ENCODE measurements around the gene ZNF217. TPM values are rescaled to one million over a fixed set of nuclear protein-coding genes. Genes with fewer than 3 reads are reported as not detected.

The ZNF217 gene
- total and polyA plus RNA-seq, 10 of the 15 experiments (the other 5 are each of a cell fraction or from before 2014, with no cell fraction given) = 8.5 to 76.6 (median 40.6) TPM

DNA sequence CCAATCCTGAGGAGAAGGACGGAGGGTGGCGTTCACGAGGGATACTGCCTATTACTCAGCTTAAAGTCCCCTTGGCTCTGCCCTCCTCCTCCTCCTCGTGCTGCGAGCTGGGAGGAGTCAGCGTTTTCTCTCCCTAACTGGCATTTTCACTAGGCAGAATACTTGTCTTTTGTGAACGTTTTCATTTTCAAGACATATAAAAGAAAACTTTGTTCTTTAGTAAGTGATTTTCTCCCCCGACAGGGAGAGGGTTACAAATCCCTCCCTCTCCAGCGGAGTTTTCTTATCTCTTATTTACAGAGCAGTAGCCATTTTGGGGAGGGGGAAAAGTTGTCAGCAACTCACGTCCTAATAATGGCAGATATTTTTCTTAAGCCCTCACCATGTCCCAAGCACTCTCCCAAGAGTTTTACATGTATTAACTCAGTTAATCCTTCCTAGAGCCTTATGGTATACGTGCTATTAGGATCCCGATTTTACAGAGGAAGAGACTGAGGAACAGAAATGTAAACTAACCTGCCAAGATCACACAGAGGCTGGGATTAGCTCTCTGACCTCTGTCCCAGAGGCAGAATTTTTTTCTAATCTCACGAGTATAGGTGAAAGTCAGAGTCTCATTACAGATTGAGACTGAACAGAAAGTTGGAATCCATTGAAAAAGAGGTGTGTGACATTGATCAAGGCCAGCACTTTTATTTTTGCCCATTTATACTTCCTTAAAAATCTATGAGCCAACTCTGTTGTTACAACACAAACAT lies 30.0 kb upstream of the ZNF217 start:
- Histone ChIP-seq H3K27ac (ENCODE audit: control insufficient read depth, insufficient read depth) (peak overlapping the region; percentile 99), H4K20me1 (ENCODE audit: control insufficient read depth, insufficient read depth) (no peaks in the 10 kb centered on the region), H3K9ac (ENCODE audit: control insufficient read depth, insufficient read depth, low read length) (peak overlapping the region; percentile 88), H3K4me2 (ENCODE audit: control insufficient read depth, insufficient read depth) (peak overlapping the region; percentile 96), H3K79me2 (ENCODE audit: control insufficient read depth, insufficient read depth, low read length) (peaks cover 2% of the 10 kb centered on the region), H3K36me3 (ENCODE audit: control insufficient read depth in 2 of 2, insufficient read depth in 2 of 2, low read length in 1 of 2) (no peaks in the 10 kb centered on the region), H3K9me3 (replicated peaks; ENCODE audit: control insufficient read depth, insufficient read depth, low read length) (no peaks in the 10 kb centered on the region), H2AFZ (ENCODE audit: control insufficient read depth, low read depth, low read length) (peak overlapping the region; percentile 88), H3K4me3 (peak overlapping the region; percentile 54), H3K4me1 (ENCODE audit: control insufficient read depth, insufficient read depth, low read length) (peaks cover 38% of the 10 kb centered on the region), H3K27me3 (replicated peaks in 1 of 2; ENCODE audit: control insufficient read depth in 2 of 2, insufficient read depth in 2 of 2, low read length in 1 of 2) (no peaks in the 10 kb centered on the region)
- peak; percentile 81 for ATAC-seq
- intact Hi-C loops (cut with micrococcal nuclease; ENCODE audit: unreplicated experiment) = loop anchor here (2.0 to 5.0 kb wide), 2 partner anchors 33 to 36 kb away; no protein-coding TSS in a partner anchor
- POLR2A ChIA-PET = interaction anchor here (0.7 to 8.2 kb wide), 14 partner anchors 11 to 291 kb away, joined by 3 to 84 read pairs (median 9); partner anchors contain the start of gene ZNF217
- RAD21 ChIA-PET (ENCODE audit: unreplicated experiment) = interaction anchor here (0.6 to 6.2 kb wide), 30 partner anchors 9 to 309 kb away, joined by 3 to 79 read pairs (median 6); partner anchors contain the start of gene ZNF217
- WGBS (ENCODE audit: insufficient coverage, insufficient replicate concordance, low lambda C conversion rate, missing lambda C conversion rate) = 0% methylated on average over 13 of the region's 13 CpGs
- CTCF ChIA-PET = interaction anchor here (0.8 to 4.4 kb wide), 9 partner anchors 12 to 316 kb away, joined by 3 to 46 read pairs (median 7); no protein-coding TSS in a partner anchor
- SMC1A ChIA-PET (ENCODE audit: uncharacterized antibody, unreplicated experiment) = interaction anchor here (0.7 to 5.9 kb wide), 26 partner anchors 9 to 316 kb away, joined by 3 to 94 read pairs (median 6); no protein-coding TSS in a partner anchor
- BruUV-seq (replicated peaks) = TSS peak; percentile 95
- peak; percentile 7 for FAIRE-seq
- peak; percentile 60 for DNase-seq (ENCODE audit: low read depth, low spot score)
- in situ Hi-C loops (cut with MboI) = no loop called here
- TF ChIP-seq NFYB (IDR thresholded peaks at IDR 0.05; ENCODE audit: insufficient read depth, low read depth, low read length) = no peak
- peak; percentile 84; the same call in 1 of the 2 replicates for TF ChIP-seq PAX8 (IDR thresholded peaks at IDR 0.05)
- TF ChIP-seq SP1 (IDR thresholded peaks at IDR 0.05; ENCODE audit: low read depth, low read length) = no peak
- TF ChIP-seq, protein P1, sequence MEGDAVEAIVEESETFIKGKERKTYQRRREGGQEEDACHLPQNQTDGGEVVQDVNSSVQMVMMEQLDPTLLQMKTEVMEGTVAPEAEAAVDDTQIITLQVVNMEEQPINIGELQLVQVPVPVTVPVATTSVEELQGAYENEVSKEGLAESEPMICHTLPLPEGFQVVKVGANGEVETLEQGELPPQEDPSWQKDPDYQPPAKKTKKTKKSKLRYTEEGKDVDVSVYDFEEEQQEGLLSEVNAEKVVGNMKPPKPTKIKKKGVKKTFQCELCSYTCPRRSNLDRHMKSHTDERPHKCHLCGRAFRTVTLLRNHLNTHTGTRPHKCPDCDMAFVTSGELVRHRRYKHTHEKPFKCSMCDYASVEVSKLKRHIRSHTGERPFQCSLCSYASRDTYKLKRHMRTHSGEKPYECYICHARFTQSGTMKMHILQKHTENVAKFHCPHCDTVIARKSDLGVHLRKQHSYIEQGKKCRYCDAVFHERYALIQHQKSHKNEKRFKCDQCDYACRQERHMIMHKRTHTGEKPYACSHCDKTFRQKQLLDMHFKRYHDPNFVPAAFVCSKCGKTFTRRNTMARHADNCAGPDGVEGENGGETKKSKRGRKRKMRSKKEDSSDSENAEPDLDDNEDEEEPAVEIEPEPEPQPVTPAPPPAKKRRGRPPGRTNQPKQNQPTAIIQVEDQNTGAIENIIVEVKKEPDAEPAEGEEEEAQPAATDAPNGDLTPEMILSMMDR (IDR thresholded peaks at IDR 0.05 in 2 of 3, conservative IDR thresholded peaks at IDR 0.05 in 1 of 3; ENCODE audit: control insufficient read depth in 2 of 3, extremely low read depth in 1 of 3, insufficient read depth in 1 of 3, low read depth in 3 of 3, low read length in 3 of 3) = 0 out of 6 replicates have a peak, but pooled peaks of 1 of the 3 experiments have one; percentile 8
- peak; percentile 58; the same call in 1 of the 2 replicates for TF ChIP-seq ZNF687 (IDR thresholded peaks at IDR 0.05)
- TF ChIP-seq GATAD2B (conservative IDR thresholded peaks at IDR 0.05; ENCODE audit: low read depth) = 0 out of 2 replicates have a peak, but pooled peaks have one; percentile 48
- peak; percentile 77 for TF ChIP-seq NFXL1 (IDR thresholded peaks at IDR 0.05; ENCODE audit: borderline replicate concordance)
- TF ChIP-seq HSF1 (IDR thresholded peaks at IDR 0.05; ENCODE audit: low read depth, low read length) = no peak
- TF ChIP-seq IKZF1 (conservative IDR thresholded peaks at IDR 0.05) = peak; percentile 39; the same call in 1 of the 2 replicates
- TF ChIP-seq BHLHE40 (IDR thresholded peaks at IDR 0.05; ENCODE audit: borderline replicate concordance in 1 of 2, low read depth in 2 of 2, low read length in 1 of 2) = 0 out of 4 replicates have a peak, but pooled peaks of 1 of the 2 experiments have one; percentile 27
- no peak for TF ChIP-seq ZNF217 (IDR thresholded peaks at IDR 0.05)
- TF ChIP-seq POU2F2 (IDR thresholded peaks at IDR 0.05; ENCODE audit: borderline replicate concordance, low read depth, low read length) = 0 out of 3 replicates have a peak, but pooled peaks have one; percentile 21
- TF ChIP-seq BACH1 (IDR thresholded peaks at IDR 0.05; ENCODE audit: borderline replicate concordance) = peak; percentile 74; the same call in 1 of the 2 replicates
- 0 out of 2 replicates have a peak, but pooled peaks have one; percentile 3 for TF ChIP-seq SMC3 (IDR thresholded peaks at IDR 0.05; ENCODE audit: borderline replicate concordance, low read length)

All from GM12878 (cell line).